A673 (cell line): Measurements from ENCODE around the gene TRPC4AP. TPM values are rescaled to one million over a fixed set of nuclear protein-coding genes. Genes with fewer than 3 reads are reported as not detected.

Experiments
- BruUV-seq: library from RNA; stranded (reverse); fragments of 400-500 nt; replicated peaks from 2 replicates; lab custom pipeline; 2021; lab: Mats Ljungman, UMichigan
- CTCF ChIA-PET: fragments of 300-600 bp; sonication (Branson Sonifier 250); formaldehyde crosslinking; loops from one replicate; lab custom pipeline; 2022; ENCODE audit warnings: antibody characterized with exemption; lab: Charles Lee
- POLR2A ChIA-PET: fragments of 300-600 bp; sonication (Branson Sonifier 250); formaldehyde crosslinking; loops from one replicate; lab custom pipeline; 2022; ENCODE audit warnings: antibody characterized with exemption; ENCODE audit not compliant: low non-redundant PET; lab: Charles Lee
- DNase-seq: peaks from one replicate; pipeline ENCODE4 v3.0.0-alpha.2; 2015; ENCODE audit warnings: low spot score
- H3K27ac ChIP-seq: fragments of 200-600 bp; sonication (generic); 2 replicates; pipeline ENCODE4 v1.5.1; 2016; ENCODE audit warnings: mixed run types, low read depth, mild to moderate bottlenecking, mixed read lengths, antibody characterized with exemption, low read length; ENCODE audit not compliant: poor library complexity, severe bottlenecking
- H3K27me3 ChIP-seq: fragments of 200-600 bp; sonication (generic); replicated peaks from 2 replicates; pipeline ENCODE4 v1.6.1; 2017; ENCODE audit warnings: mixed run types, low read depth, mild to moderate bottlenecking, mixed read lengths, antibody characterized with exemption, low read length; ENCODE audit not compliant: insufficient read depth, poor library complexity
- H3K36me3 ChIP-seq: fragments of 200-600 bp; sonication (generic); 2 replicates; pipeline ENCODE4 v1.6.1; 2016; ENCODE audit warnings: mixed run types, mild to moderate bottlenecking, mixed read lengths, antibody characterized with exemption, low read length; ENCODE audit not compliant: insufficient read depth, poor library complexity, severe bottlenecking
- H3K4me1 ChIP-seq: fragments of 200-600 bp; sonication (generic); 2 replicates; pipeline ENCODE4 v1.6.1; 2017; ENCODE audit warnings: mixed run types, mild to moderate bottlenecking, mixed read lengths, antibody characterized with exemption, low read length; ENCODE audit not compliant: insufficient read depth, poor library complexity, severe bottlenecking
- H3K4me3 ChIP-seq: fragments of 200-600 bp; sonication (generic); 2 replicates; pipeline ENCODE4 v1.5.1; 2016; ENCODE audit warnings: low read depth, mixed run types, mild to moderate bottlenecking, mixed read lengths, low read length; ENCODE audit not compliant: poor library complexity, severe bottlenecking
- H3K9me3 ChIP-seq: fragments of 200-600 bp; sonication (generic); 2 replicates; pipeline ENCODE4 v1.6.1; 2016; ENCODE audit warnings: mixed run types, low read depth, mild to moderate bottlenecking, mixed read lengths, antibody characterized with exemption, low read length; ENCODE audit not compliant: poor library complexity, severe bottlenecking
- CTCF ChIP-seq: fragments of 300-800, 200-600 bp; sonication (generic); conservative IDR thresholded peaks from 2 replicates; pipeline ENCODE4 v1.5.1; 2017; ENCODE audit warnings: low read depth, mild to moderate bottlenecking, antibody characterized with exemption, low read length, moderate library complexity, mixed read lengths
- EZH2 ChIP-seq: fragments of 200-600 bp; sonication (generic); IDR thresholded peaks from 2 replicates; pipeline ENCODE4 v1.6.1; 2017; ENCODE audit warnings: borderline replicate concordance, low read depth, mild to moderate bottlenecking, mixed read lengths, antibody characterized with exemption, low read length; ENCODE audit not compliant: poor library complexity, severe bottlenecking
- intact Hi-C: fragments of 100-400 bp; cut with micrococcal nuclease; formaldehyde crosslinking; loops from one replicate; pipeline ENCODE4 v1.10.0; 2022; ENCODE audit not compliant: unreplicated experiment
- total RNA-seq: library from RNA; stranded (reverse); gene quantifications from 2 replicates; pipeline ENCODE4 v1.2.3, GENCODE V29; 2021

The TRPC4AP gene
- total RNA-seq, 1 experiment from 2014 or later = 34.6 TPM

DNA sequence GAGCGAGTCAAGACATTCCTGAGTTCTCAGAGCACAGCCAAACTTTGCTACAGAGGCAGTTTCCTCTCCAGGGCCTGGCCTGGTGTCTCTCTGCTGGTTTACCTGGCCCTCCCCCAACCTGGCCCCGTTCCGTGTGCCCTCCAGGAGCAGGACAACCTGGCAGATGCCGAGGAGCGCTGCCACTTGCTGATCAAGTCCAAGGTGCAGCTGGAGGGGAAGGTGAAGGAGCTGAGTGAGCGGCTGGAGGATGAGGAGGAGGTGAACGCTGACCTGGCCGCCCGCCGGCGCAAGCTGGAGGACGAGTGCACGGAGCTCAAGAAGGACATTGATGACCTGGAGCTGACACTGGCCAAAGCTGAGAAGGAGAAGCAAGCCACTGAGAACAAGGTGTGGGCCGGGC is 97.4 kb downstream of the TRPC4AP start:
- H3K27ac ChIP-seq = no peak overlapping the region
- DNase-seq = no peak
- H3K4me1 ChIP-seq = no peaks in the 10 kb centered on the region
- intact Hi-C loops = no loop called here
- H3K27me3 ChIP-seq = no peaks in the 10 kb centered on the region
- peaks cover 21% of the 10 kb centered on the region for H3K36me3 ChIP-seq
- CTCF ChIA-PET = no interaction called here
- no TSS peak for BruUV-seq
- POLR2A ChIA-PET = no interaction called here
- no peak overlapping the region for H3K4me3 ChIP-seq
- TF ChIP-seq CTCF (no peak), EZH2 (no peak)
- H3K9me3 ChIP-seq = no peaks in the 10 kb centered on the region

DNA sequence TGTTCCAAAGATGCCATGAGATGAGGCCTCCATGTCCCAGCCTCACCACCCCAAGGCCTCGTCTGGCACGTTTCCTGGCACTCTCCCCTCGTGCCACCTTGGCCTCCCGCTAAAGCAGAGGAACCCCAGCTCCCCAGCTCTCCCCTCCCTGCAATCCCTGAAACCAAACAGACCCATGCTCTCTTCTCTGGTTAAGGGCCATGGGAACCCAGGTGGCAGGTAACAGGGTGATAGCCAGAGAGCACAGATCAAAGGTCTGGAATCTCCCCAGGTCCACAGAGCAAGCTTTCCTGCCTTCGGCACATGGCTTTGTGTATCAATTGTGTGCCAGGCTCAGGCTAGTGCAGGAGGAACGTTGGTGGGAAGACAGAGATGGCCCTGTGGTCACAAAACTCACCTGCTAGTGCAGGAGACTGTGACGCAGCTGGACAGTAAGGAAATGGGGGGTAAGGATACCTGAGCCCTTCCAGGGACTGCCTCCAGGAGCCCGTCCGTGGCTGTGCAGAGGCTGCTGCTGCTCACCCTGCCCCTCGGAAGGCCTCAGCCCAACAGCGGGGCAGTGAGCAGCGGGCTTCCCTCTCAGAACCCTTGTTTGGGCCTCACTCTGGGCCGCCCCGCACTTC is 98.0 kb downstream of the TRPC4AP start:
- Histone ChIP-seq H3K36me3 (peaks cover 21% of the 10 kb centered on the region), H3K4me1 (no peaks in the 10 kb centered on the region), H3K9me3 (no peaks in the 10 kb centered on the region), H3K27me3 (no peaks in the 10 kb centered on the region), H3K27ac (no peak overlapping the region), H3K4me3 (no peak overlapping the region)
- TF ChIP-seq CTCF = no peak
- no peak for TF ChIP-seq EZH2
- DNase-seq = no peak
- ChIA-PET POLR2A (interaction anchor here (0.5 kb wide), 1 partner anchor 13 kb away, joined by 10 read pairs; no protein-coding TSS in a partner anchor), CTCF (interaction anchor here (0.6 kb wide), 1 partner anchor 35 kb away, joined by 7 read pairs; no protein-coding TSS in a partner anchor)
- intact Hi-C loops = no loop called here
- no TSS peak for BruUV-seq

DNA sequence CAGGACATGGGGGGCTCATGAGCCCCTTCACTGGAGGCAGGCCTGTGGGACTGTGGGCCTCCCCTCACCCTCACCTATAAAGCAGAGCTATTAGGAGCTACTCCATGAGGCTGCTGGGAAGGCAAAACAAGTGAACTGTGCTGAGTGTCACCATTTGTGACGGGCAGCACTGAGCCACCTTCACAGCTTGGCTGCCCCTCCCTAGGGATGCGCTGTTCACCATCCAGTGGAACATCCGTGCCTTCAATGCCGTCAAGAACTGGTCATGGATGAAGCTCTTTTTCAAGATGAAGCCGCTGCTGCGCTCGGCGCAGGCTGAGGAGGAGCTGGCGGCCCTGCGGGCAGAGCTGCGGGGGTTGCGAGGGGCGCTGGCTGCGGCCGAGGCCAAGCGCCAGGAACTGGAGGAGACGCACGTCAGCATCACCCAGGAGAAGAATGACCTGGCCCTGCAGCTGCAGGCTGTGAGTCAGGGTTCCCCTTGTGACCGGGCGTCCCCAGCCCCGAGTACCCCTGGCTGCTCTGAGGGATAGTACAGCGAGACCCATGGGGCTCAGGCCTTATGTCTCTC is 98.6 kb downstream of the TRPC4AP start:
- DNase-seq = no peak
- H3K27me3 ChIP-seq = no peaks in the 10 kb centered on the region
- ChIA-PET POLR2A (interaction anchor here (0.5 kb wide), 1 partner anchor 13 kb away, joined by 10 read pairs; no protein-coding TSS in a partner anchor), CTCF (interaction anchor here (0.6 kb wide), 1 partner anchor 36 kb away, joined by 7 read pairs; no protein-coding TSS in a partner anchor)
- H3K4me1 ChIP-seq = no peaks in the 10 kb centered on the region
- H3K9me3 ChIP-seq = no peaks in the 10 kb centered on the region
- TF ChIP-seq EZH2 (no peak), CTCF (no peak)
- no TSS peak for BruUV-seq
- no peak overlapping the region for H3K4me3 ChIP-seq
- intact Hi-C loops = no loop called here
- peaks cover 17% of the 10 kb centered on the region for H3K36me3 ChIP-seq
- no peak overlapping the region for H3K27ac ChIP-seq
